Activated naive CD8-positive, alpha-beta T cell (primary cell): ENCODE measurements around the gene TRAF7.
"Not testable (repeated sequence)": the region's sequence is repeated elsewhere in the genome, so short reads cannot be mapped to it uniquely, and the experiment has no call there.

Source experiments
- H3K27ac Mint-ChIP-seq: one replicate; pipeline ENCODE4 v1.8.0; 2021; ENCODE audit warnings: mixed read lengths
- H3K27me3 Mint-ChIP-seq: one replicate; pipeline ENCODE4 v1.8.0; 2021; ENCODE audit warnings: mixed read lengths
- H3K36me3 Mint-ChIP-seq: one replicate; pipeline ENCODE4 v1.8.0; 2021; ENCODE audit warnings: mixed read lengths
- H3K4me1 Mint-ChIP-seq: one replicate; pipeline ENCODE4 v1.8.0; 2021; ENCODE audit warnings: low read depth, mixed read lengths
- H3K4me3 Mint-ChIP-seq: one replicate; pipeline ENCODE4 v1.8.0; 2021; ENCODE audit warnings: mild to moderate bottlenecking, mixed read lengths
- H3K9me3 Mint-ChIP-seq: one replicate; pipeline ENCODE4 v1.8.0; 2021; ENCODE audit warnings: low read depth, mixed read lengths

The TRAF7 gene

GRCh38 chr16:2155091-2155950 is at the start of gene TRAF7:
TSS of gene TRAF7 (plus strand) at chr16:2155782. CDS start at chr16:2163921, 8,139 bp downstream.
- Mint-ChIP-seq H3K4me3 (peak within 1 kb of the TSS; percentile 98), H3K27me3 (no peaks in the 10 kb centered on the region), H3K9me3 (no peaks in the 10 kb centered on the region), H3K4me1 (peaks cover 33% of the 10 kb centered on the region), H3K27ac (peak within 1 kb of the TSS; percentile 97), H3K36me3 (peaks cover 10% of the 10 kb centered on the region)

- H3K4me1 Mint-ChIP-seq, H3K36me3 Mint-ChIP-seq, H3K27me3 Mint-ChIP-seq, H3K4me3 Mint-ChIP-seq, H3K9me3 Mint-ChIP-seq, H3K27ac Mint-ChIP-seq: not testable (repeated sequence)
Observed at GRCh38 chr16:2106211-2106610, 49.4 kb upstream of the TRAF7 start.

- not testable (repeated sequence) for H3K9me3 Mint-ChIP-seq, H3K36me3 Mint-ChIP-seq, H3K4me3 Mint-ChIP-seq, H3K27ac Mint-ChIP-seq, H3K4me1 Mint-ChIP-seq, H3K27me3 Mint-ChIP-seq
Observed at GRCh38 chr16:2107121-2107790, 48.3 kb upstream of the TRAF7 start.

- not testable (repeated sequence) for H3K27me3 Mint-ChIP-seq
Observed at GRCh38 chr16:2107791-2108125, 47.8 kb upstream of the TRAF7 start.

GRCh38 chr16:2108446-2109270 is 46.9 kb upstream of the TRAF7 start:
- H3K36me3 Mint-ChIP-seq, H3K4me1 Mint-ChIP-seq, H3K4me3 Mint-ChIP-seq, H3K9me3 Mint-ChIP-seq, H3K27ac Mint-ChIP-seq, H3K27me3 Mint-ChIP-seq: not testable (repeated sequence)

More at GRCh38 chr16:2107791-2108125, 47.8 kb upstream of the TRAF7 start:
- not testable (repeated sequence) for H3K9me3 Mint-ChIP-seq, H3K4me3 Mint-ChIP-seq, H3K27ac Mint-ChIP-seq, H3K4me1 Mint-ChIP-seq, H3K36me3 Mint-ChIP-seq

GRCh38 chr16:2109271-2109580 is 46.4 kb upstream of the TRAF7 start:
- not testable (repeated sequence) for H3K27ac Mint-ChIP-seq, H3K4me1 Mint-ChIP-seq, H3K27me3 Mint-ChIP-seq, H3K4me3 Mint-ChIP-seq, H3K36me3 Mint-ChIP-seq, H3K9me3 Mint-ChIP-seq

- H3K4me3 Mint-ChIP-seq, H3K36me3 Mint-ChIP-seq, H3K9me3 Mint-ChIP-seq, H3K27me3 Mint-ChIP-seq, H3K27ac Mint-ChIP-seq, H3K4me1 Mint-ChIP-seq: not testable (repeated sequence)
Observed at GRCh38 chr16:2109872-2110271, 45.7 kb upstream of the TRAF7 start.

- not testable (repeated sequence) for H3K27me3 Mint-ChIP-seq, H3K27ac Mint-ChIP-seq, H3K9me3 Mint-ChIP-seq, H3K36me3 Mint-ChIP-seq, H3K4me3 Mint-ChIP-seq, H3K4me1 Mint-ChIP-seq
Observed at GRCh38 chr16:2110332-2111008, 45.1 kb upstream of the TRAF7 start.

- not testable (repeated sequence) for H3K27me3 Mint-ChIP-seq, H3K27ac Mint-ChIP-seq, H3K4me3 Mint-ChIP-seq, H3K36me3 Mint-ChIP-seq, H3K9me3 Mint-ChIP-seq, H3K4me1 Mint-ChIP-seq
Observed at GRCh38 chr16:2111009-2111353, 44.6 kb upstream of the TRAF7 start.

GRCh38 chr16:2111412-2112335 is 43.9 kb upstream of the TRAF7 start:
- not testable (repeated sequence) for H3K4me1 Mint-ChIP-seq, H3K9me3 Mint-ChIP-seq

GRCh38 chr16:2112539-2113106 is 43.0 kb upstream of the TRAF7 start:
- H3K4me1 Mint-ChIP-seq, H3K27me3 Mint-ChIP-seq, H3K27ac Mint-ChIP-seq, H3K36me3 Mint-ChIP-seq, H3K4me3 Mint-ChIP-seq, H3K9me3 Mint-ChIP-seq: not testable (repeated sequence)

More at GRCh38 chr16:2111412-2112335, 43.9 kb upstream of the TRAF7 start:
- H3K36me3 Mint-ChIP-seq, H3K27me3 Mint-ChIP-seq, H3K27ac Mint-ChIP-seq, H3K4me3 Mint-ChIP-seq: not testable (repeated sequence)

- not testable (repeated sequence) for H3K36me3 Mint-ChIP-seq, H3K27ac Mint-ChIP-seq, H3K9me3 Mint-ChIP-seq, H3K27me3 Mint-ChIP-seq, H3K4me1 Mint-ChIP-seq, H3K4me3 Mint-ChIP-seq
Observed at GRCh38 chr16:2114225-2114624, 41.4 kb upstream of the TRAF7 start.

- not testable (repeated sequence) for H3K4me1 Mint-ChIP-seq, H3K27ac Mint-ChIP-seq, H3K36me3 Mint-ChIP-seq, H3K9me3 Mint-ChIP-seq, H3K4me3 Mint-ChIP-seq, H3K27me3 Mint-ChIP-seq
Observed at GRCh38 chr16:2114885-2115590, 40.5 kb upstream of the TRAF7 start.

- peaks cover 3% of the 10 kb centered on the region for H3K4me1 Mint-ChIP-seq
- H3K9me3 Mint-ChIP-seq, result no peaks in the 10 kb centered on the region
- H3K4me3 Mint-ChIP-seq, result no peak overlapping the region
- no peaks in the 10 kb centered on the region for H3K27me3 Mint-ChIP-seq
- no peak overlapping the region for H3K27ac Mint-ChIP-seq
- H3K36me3 Mint-ChIP-seq, result no peaks in the 10 kb centered on the region
Observed at GRCh38 chr16:2115591-2115973, 40.0 kb upstream of the TRAF7 start.
